GM23248 (cell line): ENCODE results near the gene HK1. TPM values are rescaled to one million over a fixed set of nuclear protein-coding genes. Genes with fewer than 3 reads are reported as not detected.
A peak's percentile ranks its signal among the peaks of the same experiment; 100 is the strongest.

ENCODE experiments used
- DNase-seq: peaks from one replicate; pipeline ENCODE4 v3.0.0-alpha.2; 2015
- H2AFZ ChIP-seq: fragments of 200-600 bp; sonication (generic); 2 replicates; pipeline ENCODE4 v1.6.1; 2016; ENCODE audit warnings: antibody characterized with exemption
- H3F3A ChIP-seq: fragments of 200-600 bp; sonication (generic); 2 replicates; pipeline ENCODE4 v1.6.1; 2016; ENCODE audit warnings: mild to moderate bottlenecking, antibody characterized with exemption, mixed run types; ENCODE audit not compliant: insufficient read depth
- H3K27ac ChIP-seq: fragments of 200-600 bp; sonication (generic); 2 replicates; pipeline ENCODE4 v1.5.1; 2016; ENCODE audit warnings: mild to moderate bottlenecking
- H3K27me3 ChIP-seq: fragments of 200-600 bp; sonication (generic); replicated peaks from 2 replicates; pipeline ENCODE4 v1.6.1; 2016; ENCODE audit warnings: mild to moderate bottlenecking; ENCODE audit not compliant: insufficient read depth
- H3K36me3 ChIP-seq: fragments of 200-600 bp; sonication (generic); 2 replicates; pipeline ENCODE4 v1.6.1; 2016; ENCODE audit warnings: low read depth, mild to moderate bottlenecking
- H3K4me1 ChIP-seq: fragments of 200-600 bp; sonication (generic); 2 replicates; pipeline ENCODE4 v1.6.1; 2016; ENCODE audit warnings: mild to moderate bottlenecking; ENCODE audit not compliant: insufficient read depth
- H3K4me2 ChIP-seq: fragments of 200-600 bp; sonication (generic); one replicate; pipeline ENCODE4 v1.6.1; 2016; ENCODE audit warnings: mild to moderate bottlenecking; ENCODE audit not compliant: unreplicated experiment
- H3K4me3 ChIP-seq: fragments of 200-600 bp; sonication (generic); 2 replicates; pipeline ENCODE4 v1.5.1; 2016; ENCODE audit warnings: mild to moderate bottlenecking
- H3K79me2 ChIP-seq: fragments of 200-600 bp; sonication (generic); 2 replicates; pipeline ENCODE4 v1.6.1; 2016; ENCODE audit warnings: mild to moderate bottlenecking; ENCODE audit not compliant: insufficient read depth
- H3K9ac ChIP-seq: fragments of 200-600 bp; sonication (generic); 2 replicates; pipeline ENCODE4 v1.6.1; 2016; ENCODE audit warnings: mild to moderate bottlenecking
- H3K9me2 ChIP-seq: fragments of 200-600 bp; sonication (generic); 2 replicates; pipeline ENCODE4 v1.6.1; 2016; ENCODE audit warnings: mixed run types, mild to moderate bottlenecking, moderate library complexity; ENCODE audit not compliant: insufficient read depth
- H3K9me3 ChIP-seq: fragments of 200-600 bp; sonication (generic); one replicate; pipeline ENCODE4 v1.6.1; 2017; ENCODE audit warnings: low read depth
- H4K20me1 ChIP-seq: fragments of 200-600 bp; sonication (generic); 2 replicates; pipeline ENCODE4 v1.6.0; 2016; ENCODE audit not compliant: insufficient read depth
- EZH2 ChIP-seq: fragments of 200-600 bp; sonication (generic); IDR thresholded peaks from 2 replicates; pipeline ENCODE4 v1.6.1; 2018; ENCODE audit warnings: antibody characterized with exemption, mild to moderate bottlenecking; ENCODE audit not compliant: insufficient read depth, poor library complexity, severe bottlenecking
- EZH2phosphoT487 ChIP-seq: fragments of 200-600 bp; sonication (generic); IDR thresholded peaks from 2 replicates; pipeline ENCODE4 v1.6.1; 2018; ENCODE audit warnings: antibody characterized with exemption, moderate library complexity, mild to moderate bottlenecking, low read depth; ENCODE audit not compliant: insufficient read depth
- WGBS, 2 experiments: methylation state at CpG; one replicate each; pipeline ENCODE4 v1.1.6; 2015 to 2017; ENCODE audit warnings: low lambda C conversion rate in 2 of 2, low coverage in 1 of 2; ENCODE audit errors: missing lambda C conversion rate in 2 of 2; 5-methylcytosine and 5-hydroxymethylcytosine counted together
- in situ Hi-C: fragments of 300-500 bp; cut with MboI; formaldehyde crosslinking; loops from 2 replicates; pipeline ENCODE4 v1.15.0; 2020
- polyA plus RNA-seq: library from polyadenylated mRNA; unstranded; fragments of >200 nt; fragmentation: Nextera tagmentation; extraction: Ambion mirVana; gene quantifications from 2 replicates; pipeline ENCODE4 v1.2.1, GENCODE V29; 2016
- total RNA-seq: library from RNA; depleted of rRNA; stranded (reverse); fragments of >200 nt; shearing (Covaris generic); gene quantifications from 2 replicates; pipeline ENCODE4 v1.2.3, GENCODE V29; 2014

The HK1 gene
- total and polyA plus RNA-seq, 2 experiments from 2014 or later, result 96.6 to 134 TPM

- H3K27ac ChIP-seq, result no peak overlapping the region
- H3K4me1 ChIP-seq, result peaks cover 26% of the 10 kb centered on the region
- 87 to 92% methylated on average over 5 of the region's 5 CpGs for WGBS, 2 experiments
- H3K4me2 ChIP-seq, result no peak overlapping the region
- no peak overlapping the region for H2AFZ ChIP-seq
- peaks cover 29% of the 10 kb centered on the region for H3F3A ChIP-seq
- no peaks in the 10 kb centered on the region for H3K27me3 ChIP-seq
- no peak for DNase-seq
- in situ Hi-C loops, result no loop called here
- peaks cover 92% of the 10 kb centered on the region for H3K79me2 ChIP-seq
- no peaks in the 10 kb centered on the region for H3K9me2 ChIP-seq
- 0 out of 2 replicates have a peak, but pooled peaks cover 8% of the 10 kb centered on the region for H3K36me3 ChIP-seq
- no peaks in the 10 kb centered on the region; the same call in 1 of the 2 replicates for H4K20me1 ChIP-seq
- TF ChIP-seq EZH2phosphoT487 (no peak), EZH2 (no peak)
- H3K9ac ChIP-seq, result no peak overlapping the region
- no peak overlapping the region for H3K4me3 ChIP-seq
- no peaks in the 10 kb centered on the region for H3K9me3 ChIP-seq
Observed at GRCh38 chr10:69346776-69347175, 68.5 kb downstream of the HK1 start.

GRCh38 chr10:69348816-69349541 lies 70.7 kb downstream of the HK1 start:
- Histone ChIP-seq H3K4me2 (peak overlapping the region; percentile 38), H3K27ac (peak overlapping the region; percentile 86), H3K4me1 (peaks cover 48% of the 10 kb centered on the region), H4K20me1 (no peaks in the 10 kb centered on the region; the same call in 1 of the 2 replicates), H3K4me3 (no peak overlapping the region), H3F3A (peaks cover 51% of the 10 kb centered on the region), H3K27me3 (no peaks in the 10 kb centered on the region), H3K9me3 (no peaks in the 10 kb centered on the region), H3K79me2 (peaks cover 87% of the 10 kb centered on the region), H3K9ac (peak overlapping the region; percentile 63; the same call in 1 of the 2 replicates), H3K9me2 (no peaks in the 10 kb centered on the region), H2AFZ (no peak overlapping the region), H3K36me3 (0 out of 2 replicates have a peak, but pooled peaks cover 7% of the 10 kb centered on the region)
- TF ChIP-seq EZH2phosphoT487, result no peak
- no peak for TF ChIP-seq EZH2
- peak; percentile 98 for DNase-seq
- WGBS, 2 experiments, result 12 to 13% methylated on average over 10 of the region's 10 CpGs
- in situ Hi-C loops, result no loop called here

GRCh38 chr10:69349542-69349888 lies 71.2 kb downstream of the HK1 start:
- Histone ChIP-seq H3K36me3 (0 out of 2 replicates have a peak, but pooled peaks cover 1% of the 10 kb centered on the region), H3K9me2 (no peaks in the 10 kb centered on the region), H3K27me3 (no peaks in the 10 kb centered on the region), H3K9me3 (no peaks in the 10 kb centered on the region), H3K79me2 (peaks cover 87% of the 10 kb centered on the region), H3K9ac (peak overlapping the region; percentile 63), H3K27ac (peak overlapping the region; percentile 86), H4K20me1 (no peaks in the 10 kb centered on the region), H3K4me2 (peak overlapping the region; percentile 37), H2AFZ (no peak overlapping the region), H3K4me1 (peaks cover 48% of the 10 kb centered on the region), H3K4me3 (no peak overlapping the region), H3F3A (peaks cover 52% of the 10 kb centered on the region)
- WGBS, 2 experiments, result 8 to 9% methylated on average over 3 of the region's 3 CpGs
- no peak for TF ChIP-seq EZH2
- no peak for TF ChIP-seq EZH2phosphoT487
- no peak for DNase-seq
- in situ Hi-C loops, result no loop called here

DNA sequence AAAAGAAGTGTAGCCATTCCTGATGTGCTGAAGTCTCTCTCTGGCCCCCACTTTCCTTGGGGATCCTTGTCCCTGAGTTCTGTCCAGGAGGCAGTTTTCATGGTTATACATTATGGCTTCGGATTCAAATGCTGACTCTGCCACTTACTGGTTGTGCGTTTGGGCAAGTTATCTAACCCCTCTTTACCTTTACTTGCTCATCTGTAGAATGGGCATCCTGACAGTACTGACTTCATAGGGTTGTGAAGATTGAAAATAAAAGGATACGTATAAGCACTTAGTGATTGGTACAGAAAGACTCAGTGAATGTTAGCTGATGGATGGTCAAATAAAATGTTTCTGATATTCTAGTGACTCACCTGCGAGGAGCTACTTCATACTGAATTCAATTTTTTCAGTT lies 73.3 kb downstream of the HK1 start:
- no peaks in the 10 kb centered on the region for H3K36me3 ChIP-seq
- no peaks in the 10 kb centered on the region for H3K27me3 ChIP-seq
- peaks cover 87% of the 10 kb centered on the region for H3K79me2 ChIP-seq
- H3K4me2 ChIP-seq, result peak overlapping the region; percentile 74
- TF ChIP-seq EZH2phosphoT487 (no peak), EZH2 (no peak)
- H3K4me3 ChIP-seq, result no peak overlapping the region
- no peaks in the 10 kb centered on the region for H3K9me3 ChIP-seq
- peaks cover 52% of the 10 kb centered on the region for H3K4me1 ChIP-seq
- peak overlapping the region; percentile 89 for H3K27ac ChIP-seq
- in situ Hi-C loops, result no loop called here
- DNase-seq, result no peak
- peak overlapping the region; percentile 59; the same call in 1 of the 2 replicates for H3K9ac ChIP-seq
- 94 to 99% methylated on average over 4 of the region's 4 CpGs for WGBS, 2 experiments
- H3F3A ChIP-seq, result peaks cover 52% of the 10 kb centered on the region
- H4K20me1 ChIP-seq, result no peaks in the 10 kb centered on the region
- H2AFZ ChIP-seq, result no peak overlapping the region
- H3K9me2 ChIP-seq, result no peaks in the 10 kb centered on the region
